GM19025 (cell line): ENCODE data around the gene RBM34.
"Not testable (repeated sequence)": the region's sequence is repeated elsewhere in the genome, so short reads cannot be mapped to it uniquely, and the experiment has no call there.

ENCODE experiments used
- ATAC-seq: cut with Tn5 transposase; IDR thresholded peaks from one replicate; pipeline ENCODE4 v1.9.1; 2021; ENCODE audit warnings: mild to moderate bottlenecking, low read depth, moderate library complexity; ENCODE audit not compliant: unreplicated experiment

RBM34 gene

GRCh38 chr1:235122348-235122747, 38.7 kb downstream of the RBM34 start:
- no peak for ATAC-seq

DNA sequence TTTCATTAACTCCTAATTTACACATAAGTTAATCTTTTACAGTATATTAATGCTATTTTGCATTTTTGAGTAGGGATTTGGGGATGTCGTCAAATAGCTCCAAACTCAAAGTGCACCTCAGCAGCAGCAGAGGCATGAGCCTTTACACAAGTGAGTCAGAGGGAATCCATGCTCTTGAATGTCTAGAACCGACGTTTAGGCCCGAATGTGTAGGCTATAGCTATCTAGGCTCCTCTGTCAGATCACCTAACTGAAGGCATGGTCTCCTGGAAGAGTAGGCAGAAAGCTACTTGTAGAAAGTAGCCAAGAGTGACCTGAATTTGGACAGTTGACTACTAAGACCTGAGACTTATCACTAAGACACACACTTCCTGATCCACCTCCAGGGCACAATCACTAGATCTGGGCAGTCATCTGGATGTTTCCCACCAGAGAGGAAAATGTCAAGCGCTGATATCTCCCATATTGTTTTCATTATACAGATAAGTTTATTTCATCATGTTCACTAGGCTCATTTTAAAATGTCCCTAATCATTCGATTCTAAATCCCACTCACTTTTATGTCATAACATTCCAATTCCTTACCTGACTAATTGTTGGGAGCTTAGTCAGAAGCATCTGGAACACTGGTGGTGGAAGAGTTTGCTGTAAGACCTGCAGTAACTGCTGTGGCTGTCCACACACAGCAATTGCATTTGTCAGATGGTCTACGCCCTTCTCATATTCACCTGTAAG, 47.7 kb downstream of the RBM34 start:
- no peak for ATAC-seq

DNA sequence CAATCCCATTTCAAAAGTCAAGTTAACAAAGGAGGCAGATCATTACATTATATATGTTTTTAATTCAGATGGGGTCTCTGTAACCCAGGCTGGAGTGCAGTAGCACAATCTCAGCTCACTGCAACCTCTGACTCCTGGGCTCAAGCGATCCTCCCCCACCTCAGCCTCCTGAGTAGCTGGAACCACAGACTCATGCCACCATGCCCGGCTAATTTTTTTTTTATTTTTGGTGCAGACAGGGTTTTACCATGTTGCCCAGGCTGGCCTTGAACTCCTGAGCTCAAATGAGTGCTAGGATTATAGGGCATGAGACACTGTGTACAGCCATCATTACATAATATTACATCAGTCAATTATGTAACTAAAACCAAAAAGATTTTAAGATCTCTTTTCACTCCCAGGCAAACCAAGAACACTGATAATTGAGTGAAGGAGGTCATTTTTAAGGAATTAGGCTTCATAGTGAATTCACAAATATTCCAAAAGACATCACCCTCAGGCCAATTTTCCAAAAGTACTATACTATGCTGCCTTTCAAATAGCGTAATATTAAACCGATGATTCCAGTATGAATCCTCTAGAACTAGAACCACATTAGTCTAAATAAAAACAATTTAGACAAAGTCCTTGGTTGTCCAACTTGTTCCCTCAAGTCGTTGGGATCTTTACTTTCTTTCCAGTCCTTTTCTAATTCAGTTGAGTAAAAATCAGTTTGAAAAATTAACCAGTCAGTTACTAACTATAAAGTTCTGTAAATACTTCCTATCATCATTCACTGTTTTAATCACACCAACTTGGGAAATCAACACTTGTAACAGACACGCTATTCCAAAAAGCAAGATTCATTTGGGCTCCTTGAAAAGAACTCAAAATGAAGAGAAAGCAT, 48.5 kb downstream of the RBM34 start:
- no peak for ATAC-seq

DNA sequence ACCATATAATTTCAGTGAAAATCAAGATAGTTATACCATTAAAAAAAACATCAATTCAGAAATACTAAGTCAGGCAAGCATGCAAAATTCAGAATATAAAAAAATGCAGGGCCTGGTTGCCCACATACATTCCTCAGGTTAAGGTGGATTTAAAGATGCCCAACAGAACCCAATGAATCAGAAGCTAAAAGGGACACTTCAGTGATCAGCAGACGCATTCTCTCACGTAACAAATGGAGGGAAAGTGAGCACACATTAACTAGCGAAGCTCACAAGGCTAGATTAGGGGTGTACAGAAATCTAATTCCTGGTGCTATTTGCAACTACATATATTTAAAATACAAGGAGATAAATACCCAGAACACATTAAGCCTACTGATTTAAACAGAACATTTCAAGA, 49.9 kb downstream of the RBM34 start:
- ATAC-seq = no peak

- no peak for ATAC-seq
Measured at GRCh38 chr1:235108876-235109275, 52.2 kb downstream of the RBM34 start.

DNA sequence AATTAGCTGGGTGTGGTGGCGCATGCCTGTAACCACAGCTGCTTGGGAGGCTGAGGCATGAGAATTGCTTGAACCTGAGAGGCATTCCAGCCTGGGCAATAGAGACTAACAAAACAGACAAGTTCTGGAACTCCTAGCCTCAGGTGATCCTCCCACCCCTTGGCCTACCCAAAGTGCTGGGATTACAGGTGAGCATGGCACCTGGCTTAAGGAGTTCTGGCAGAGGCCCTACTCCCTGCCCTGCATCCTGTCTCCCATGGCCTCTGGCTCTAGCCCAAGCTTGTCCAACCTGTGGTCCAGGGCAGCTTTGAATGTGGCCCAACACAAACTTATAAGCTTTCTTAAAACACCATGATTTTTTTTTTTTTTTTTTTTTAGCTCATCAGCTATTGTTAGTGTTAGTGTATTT, 52.9 kb downstream of the RBM34 start:
- no peak for ATAC-seq

DNA sequence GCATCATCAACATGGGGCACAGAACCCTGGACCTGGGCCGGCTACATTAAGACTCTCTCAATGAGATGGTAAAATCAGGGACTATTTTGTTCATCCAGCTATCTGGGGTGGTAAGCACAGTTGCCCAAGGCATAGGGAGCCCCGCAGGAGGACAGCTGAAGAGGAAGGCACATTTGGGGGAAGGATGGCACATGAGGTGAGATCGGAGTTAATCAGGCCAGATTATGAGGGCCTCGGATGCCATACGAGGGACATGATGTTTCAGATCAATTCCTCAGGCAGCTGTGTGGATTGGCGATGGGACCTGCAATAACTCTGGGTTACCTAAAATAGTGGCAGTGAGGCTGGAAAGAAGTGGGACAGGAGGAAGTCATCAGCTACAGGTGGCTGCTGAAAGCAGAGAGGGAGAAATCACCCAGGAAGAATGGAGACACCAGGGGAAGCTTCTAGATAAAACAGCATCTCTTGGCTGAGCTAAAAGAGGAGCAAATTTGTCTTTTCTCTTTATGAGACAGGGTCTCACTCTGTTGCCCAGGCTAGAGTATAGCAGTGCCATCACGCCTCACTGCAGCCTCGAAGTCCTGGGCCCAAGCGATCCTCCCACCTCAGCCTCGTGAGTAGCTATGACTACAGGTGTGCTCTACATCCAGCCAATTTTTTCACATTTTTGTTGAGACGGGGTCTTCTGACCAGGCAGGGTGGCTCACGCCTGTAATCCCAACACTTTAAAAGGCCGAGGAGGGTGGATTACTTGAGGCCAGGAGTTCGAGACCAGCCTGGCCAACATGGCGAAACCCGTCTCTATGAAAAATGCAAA, 53.5 kb downstream of the RBM34 start:
- no peak for ATAC-seq

DNA sequence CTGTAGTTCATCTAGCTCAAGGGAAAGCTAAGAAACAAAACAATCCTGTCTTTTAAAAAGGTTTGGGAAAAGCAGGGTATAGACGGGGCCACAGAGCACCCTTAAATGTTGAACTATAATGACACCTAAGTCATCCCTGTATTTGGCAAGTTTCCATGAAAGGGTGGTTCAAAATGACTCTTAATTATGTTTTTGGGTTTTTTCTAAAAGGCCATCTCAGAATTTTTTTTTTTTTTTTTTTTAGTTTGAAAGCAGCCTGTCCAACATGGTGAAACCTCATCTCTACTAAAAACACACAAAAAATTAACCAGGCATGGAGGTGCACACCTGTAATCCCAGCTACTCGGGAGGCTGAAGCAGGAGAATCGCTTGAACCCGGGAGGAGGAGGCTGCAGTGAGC, 54.6 kb downstream of the RBM34 start:
- no peak for ATAC-seq

GRCh38 chr1:235105051-235106043, 55.7 kb downstream of the RBM34 start:
- ATAC-seq = peak; percentile 78

GRCh38 chr1:235102993-235103411, 58.0 kb downstream of the RBM34 start:
- ATAC-seq = no peak

DNA sequence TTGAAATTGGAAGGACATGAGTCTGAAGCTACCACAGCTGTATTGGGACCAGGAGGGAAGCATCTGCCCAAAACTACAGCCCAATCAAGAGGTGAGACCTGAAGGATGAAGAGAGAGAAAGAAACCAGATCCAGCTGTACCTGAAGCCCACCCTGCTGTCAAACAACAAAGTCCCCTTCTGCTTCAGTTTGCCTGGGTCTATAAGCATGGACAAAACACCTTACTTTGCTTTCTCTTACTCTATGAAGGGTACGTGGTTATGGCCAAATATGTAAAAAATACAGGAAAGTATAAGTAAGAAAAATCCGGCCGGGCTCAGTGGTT, 58.8 kb downstream of the RBM34 start:
- no peak for ATAC-seq

DNA sequence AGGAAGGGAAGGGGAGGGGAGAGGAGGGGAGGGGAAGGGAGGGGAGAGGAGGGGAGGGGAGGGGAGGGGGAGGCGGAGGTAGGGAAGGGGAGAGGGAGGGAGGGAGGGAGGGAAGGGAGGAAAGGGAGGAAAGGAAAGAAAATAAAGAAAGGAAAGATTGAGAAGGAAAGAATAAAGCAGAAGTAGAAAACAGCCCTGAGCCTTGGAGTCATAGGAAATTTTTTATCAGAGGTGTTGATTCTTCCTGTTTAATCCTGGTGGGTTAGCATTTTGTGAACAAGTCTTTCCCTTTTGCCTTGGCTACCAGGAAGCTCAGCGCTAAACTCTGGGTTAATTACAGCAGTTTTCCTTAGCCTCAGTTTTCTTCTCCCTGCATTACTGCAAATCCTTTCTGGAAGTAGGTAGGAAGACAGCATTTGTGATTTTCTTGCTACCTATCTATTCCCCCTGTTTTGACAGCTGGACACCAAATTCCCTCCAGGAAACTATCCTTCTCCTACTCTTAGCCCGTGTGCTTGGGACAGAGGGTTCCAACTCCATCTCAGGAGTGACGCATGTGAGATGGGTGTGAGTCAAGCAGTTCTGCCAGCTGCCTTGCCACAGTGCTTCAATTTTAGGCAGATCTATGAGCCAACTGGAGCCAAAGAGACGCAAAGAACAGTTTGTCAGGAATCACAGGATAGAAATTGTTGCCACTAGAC, 59.3 kb downstream of the RBM34 start:
- ATAC-seq = no peak

GRCh38 chr1:235100194-235100772, 60.8 kb downstream of the RBM34 start:
- no peak for ATAC-seq

- ATAC-seq = no peak
Measured at GRCh38 chr1:235098991-235099390, 62.1 kb downstream of the RBM34 start.

GRCh38 chr1:235098547-235098946, 62.5 kb downstream of the RBM34 start:
- ATAC-seq = no peak

- not testable (repeated sequence) for ATAC-seq
Measured at GRCh38 chr1:235097501-235097900, 63.5 kb downstream of the RBM34 start.

DNA sequence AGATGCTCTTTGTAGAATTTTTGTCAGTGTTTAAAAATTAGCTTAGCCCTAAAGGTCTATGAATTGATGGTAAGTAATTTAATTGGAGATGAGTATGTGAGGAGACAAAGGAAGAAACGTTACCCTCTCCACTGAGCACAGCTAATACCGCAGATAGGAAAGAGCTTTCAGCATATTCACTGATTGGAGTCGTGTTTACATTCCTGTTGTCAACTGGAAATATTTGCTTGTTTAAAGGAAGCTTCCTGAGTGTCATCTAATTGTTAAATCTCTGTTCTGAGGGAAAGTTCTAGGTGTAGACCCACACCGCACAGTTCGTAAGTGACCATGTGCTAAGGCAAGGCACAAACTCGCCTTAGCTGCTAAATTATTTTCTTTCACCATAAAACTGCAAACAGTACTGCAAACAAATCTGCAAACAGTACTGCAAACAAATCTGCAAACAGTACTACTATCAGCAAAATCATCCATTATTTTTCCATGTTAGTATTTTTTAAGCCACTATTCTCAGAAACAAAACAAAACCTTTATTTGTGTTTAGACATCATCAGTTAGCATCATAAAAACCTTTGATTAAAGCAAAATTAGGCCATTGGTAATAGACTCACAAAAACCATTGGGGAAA, 65.0 kb downstream of the RBM34 start:
- ATAC-seq = no peak
